Uterus (tissue), 2 donors: ENCODE results near the gene TBC1D14.
"Not testable (repeated sequence)": the region's sequence is repeated elsewhere in the genome, so short reads cannot be mapped to it uniquely, and the experiment has no call there.

Experiments
- POLR2A ChIP-seq, 2 donors: fragments of 450-650 bp; IDR thresholded peaks; one replicate each; pipeline ENCODE4 v1.6.1; 2016; ENCODE audit warnings: antibody characterized with exemption in 2 of 2, mild to moderate bottlenecking in 1 of 2, moderate library complexity in 1 of 2
- TF ChIP-seq, protein P1 (sequence below), 4 experiments: fragments of 200-600 bp in 2 of 4; fragments of 450-650 bp in 2 of 4; sonication (generic) in 2 of 4; IDR thresholded peaks; one replicate each; pipeline ENCODE4 v1.5.1; 2016 to 2019; ENCODE audit warnings: antibody characterized with exemption in 4 of 4, mild to moderate bottlenecking in 2 of 4, moderate library complexity in 1 of 4

DNA sequence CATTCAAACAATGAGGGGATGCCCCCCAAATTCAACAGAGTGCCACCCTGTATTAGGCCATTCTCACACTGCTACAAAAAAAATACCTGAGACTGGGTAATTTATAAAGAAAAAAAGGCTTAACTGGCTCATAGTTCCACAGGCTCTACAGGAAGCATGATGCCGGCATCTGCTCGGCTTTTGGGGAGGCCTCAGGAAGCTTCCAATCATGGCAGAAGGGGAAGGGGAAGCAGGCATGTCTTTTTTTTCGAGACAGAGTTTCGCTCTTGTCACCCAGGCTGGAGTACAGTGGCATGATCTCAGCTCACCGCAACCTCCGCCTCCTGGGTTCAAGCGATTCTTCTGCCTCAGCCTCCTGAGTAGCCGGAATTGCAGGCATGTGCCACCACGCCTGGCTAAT lies 18.7 kb upstream of the TBC1D14 start:
- not testable (repeated sequence) for TF ChIP-seq POLR2A (IDR thresholded peaks at IDR 0.05)
- TF ChIP-seq, protein P1, sequence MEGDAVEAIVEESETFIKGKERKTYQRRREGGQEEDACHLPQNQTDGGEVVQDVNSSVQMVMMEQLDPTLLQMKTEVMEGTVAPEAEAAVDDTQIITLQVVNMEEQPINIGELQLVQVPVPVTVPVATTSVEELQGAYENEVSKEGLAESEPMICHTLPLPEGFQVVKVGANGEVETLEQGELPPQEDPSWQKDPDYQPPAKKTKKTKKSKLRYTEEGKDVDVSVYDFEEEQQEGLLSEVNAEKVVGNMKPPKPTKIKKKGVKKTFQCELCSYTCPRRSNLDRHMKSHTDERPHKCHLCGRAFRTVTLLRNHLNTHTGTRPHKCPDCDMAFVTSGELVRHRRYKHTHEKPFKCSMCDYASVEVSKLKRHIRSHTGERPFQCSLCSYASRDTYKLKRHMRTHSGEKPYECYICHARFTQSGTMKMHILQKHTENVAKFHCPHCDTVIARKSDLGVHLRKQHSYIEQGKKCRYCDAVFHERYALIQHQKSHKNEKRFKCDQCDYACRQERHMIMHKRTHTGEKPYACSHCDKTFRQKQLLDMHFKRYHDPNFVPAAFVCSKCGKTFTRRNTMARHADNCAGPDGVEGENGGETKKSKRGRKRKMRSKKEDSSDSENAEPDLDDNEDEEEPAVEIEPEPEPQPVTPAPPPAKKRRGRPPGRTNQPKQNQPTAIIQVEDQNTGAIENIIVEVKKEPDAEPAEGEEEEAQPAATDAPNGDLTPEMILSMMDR (IDR thresholded peaks at IDR 0.05) = not testable (repeated sequence)
